ENCODE measurements around the gene ZFP36L1.

ZFP36L1 gene

GRCh38 chr14:68761391-68761790, 31.5 kb downstream of the ZFP36L1 start:
- no peak for DNase-seq

- no peak for DNase-seq
These were observed 32.1 kb downstream of the ZFP36L1 start for GRCh38 chr14:68760761-68761160.

- no peak for DNase-seq
These were observed 32.9 kb downstream of the ZFP36L1 start for GRCh38 chr14:68759937-68760336.

- no peak for DNase-seq
These were observed 33.8 kb downstream of the ZFP36L1 start for GRCh38 chr14:68759017-68759560.

GRCh38 chr14:68758301-68758700, 34.6 kb downstream of the ZFP36L1 start:
- DNase-seq, result no peak

GRCh38 chr14:68757618-68758081, 35.2 kb downstream of the ZFP36L1 start:
- no peak for DNase-seq

GRCh38 chr14:68756734-68757133, 36.1 kb downstream of the ZFP36L1 start:
- no peak for DNase-seq

- DNase-seq, result no peak
These were observed 36.8 kb downstream of the ZFP36L1 start for GRCh38 chr14:68756000-68756481.

- no peak for DNase-seq
These were observed 37.9 kb downstream of the ZFP36L1 start for GRCh38 chr14:68755016-68755353.

GRCh38 chr14:68753690-68754089, 39.2 kb downstream of the ZFP36L1 start:
- no peak for DNase-seq

- DNase-seq, result no peak
These were observed 40.4 kb downstream of the ZFP36L1 start for GRCh38 chr14:68752271-68753006.

GRCh38 chr14:68749487-68750475, 43.1 kb downstream of the ZFP36L1 start:
- no peak for DNase-seq

- DNase-seq, result no peak
These were observed 44.2 kb downstream of the ZFP36L1 start for GRCh38 chr14:68748691-68749090.

- DNase-seq, result no peak
These were observed 44.6 kb downstream of the ZFP36L1 start for GRCh38 chr14:68748260-68748659.

- DNase-seq, result no peak
These were observed 45.5 kb downstream of the ZFP36L1 start for GRCh38 chr14:68747393-68747792.

- no peak for DNase-seq
These were observed 48.3 kb downstream of the ZFP36L1 start for GRCh38 chr14:68744613-68745012.

- DNase-seq, result no peak
These were observed 50.9 kb downstream of the ZFP36L1 start for GRCh38 chr14:68741839-68742470.

GRCh38 chr14:68741477-68741791, 51.4 kb downstream of the ZFP36L1 start:
- no peak for DNase-seq

GRCh38 chr14:68740788-68741476, 51.9 kb downstream of the ZFP36L1 start:
- DNase-seq, result no peak

- no peak for DNase-seq
These were observed 53.2 kb downstream of the ZFP36L1 start for GRCh38 chr14:68739701-68740100.

GRCh38 chr14:68738559-68738958, 54.3 kb downstream of the ZFP36L1 start:
- no peak for DNase-seq
